Karpas-422 (cell line): Measurements from ENCODE around the gene ZNF627. TPM values are rescaled to one million over a fixed set of nuclear protein-coding genes. Genes with fewer than 3 reads are reported as not detected.

Source experiments
- DNase-seq: peaks from one replicate; pipeline ENCODE4 v3.0.0-alpha.2; 2015
- H2AFZ ChIP-seq: fragments of 200-600 bp; sonication (generic); 2 replicates; pipeline ENCODE4 v1.6.1; 2014; ENCODE audit warnings: antibody characterized with exemption, low read length, mixed read lengths
- H3K27ac ChIP-seq: fragments of 200-600 bp; sonication (generic); 2 replicates; pipeline ENCODE4 v1.5.1; 2014; ENCODE audit warnings: mild to moderate bottlenecking, low read length, moderate library complexity
- H3K27me3 ChIP-seq: fragments of 200-600 bp; sonication (generic); 2 replicates; pipeline ENCODE4 v1.6.1; 2014; ENCODE audit warnings: low read length, mixed read lengths
- H3K36me3 ChIP-seq: fragments of 200-600 bp; sonication (generic); 2 replicates; pipeline ENCODE4 v1.6.1; 2014; ENCODE audit warnings: low read length, mixed read lengths; ENCODE audit not compliant: insufficient read depth
- H3K4me1 ChIP-seq: fragments of 200-600 bp; sonication (generic); 2 replicates; pipeline ENCODE4 v1.6.1; 2014; ENCODE audit warnings: mild to moderate bottlenecking, low read length, mixed read lengths
- H3K4me2 ChIP-seq: fragments of 200-600 bp; sonication (generic); 2 replicates; pipeline ENCODE4 v1.6.1; 2014; ENCODE audit warnings: low read length, low read depth, mild to moderate bottlenecking; ENCODE audit not compliant: poor library complexity, severe bottlenecking
- H3K4me3 ChIP-seq: fragments of 200-600 bp; sonication (generic); 2 replicates; pipeline ENCODE4 v1.5.1; 2014; ENCODE audit warnings: mild to moderate bottlenecking, antibody characterized with exemption, low read length, mixed read lengths
- H3K79me2 ChIP-seq: fragments of 200-600 bp; sonication (generic); 2 replicates; pipeline ENCODE4 v1.6.1; 2014; ENCODE audit warnings: mild to moderate bottlenecking, low read length, mixed read lengths
- H3K9ac ChIP-seq: fragments of 200-600 bp; sonication (generic); 2 replicates; pipeline ENCODE4 v1.6.0; 2014; ENCODE audit warnings: low read length
- H3K9me2 ChIP-seq: fragments of 200-600 bp; sonication (generic), shearing (Covaris generic); replicated peaks from 2 replicates; pipeline ENCODE4 v1.6.0; 2014; ENCODE audit warnings: mild to moderate bottlenecking, low read length, moderate library complexity; ENCODE audit not compliant: insufficient read depth
- H3K9me3 ChIP-seq: fragments of 300-700, 200-600 bp; sonication (generic); 2 replicates; pipeline ENCODE4 v1.6.1; 2014; ENCODE audit warnings: low read length, mixed read lengths
- H4K20me1 ChIP-seq: fragments of 200-600 bp; sonication (generic); 2 replicates; pipeline ENCODE4 v1.6.1; 2014; ENCODE audit warnings: mild to moderate bottlenecking, antibody characterized with exemption, low read length, low read depth; ENCODE audit not compliant: insufficient read depth
- total RNA-seq: library from RNA; depleted of rRNA; stranded (reverse); fragments of >200 nt; shearing (Covaris generic); gene quantifications from 2 replicates; pipeline ENCODE4 v1.2.3, GENCODE V29; 2014; ENCODE audit warnings: low replicate concordance

Gene ZNF627
- total RNA-seq, 1 experiment from 2014 or later: 27.7 TPM

DNA sequence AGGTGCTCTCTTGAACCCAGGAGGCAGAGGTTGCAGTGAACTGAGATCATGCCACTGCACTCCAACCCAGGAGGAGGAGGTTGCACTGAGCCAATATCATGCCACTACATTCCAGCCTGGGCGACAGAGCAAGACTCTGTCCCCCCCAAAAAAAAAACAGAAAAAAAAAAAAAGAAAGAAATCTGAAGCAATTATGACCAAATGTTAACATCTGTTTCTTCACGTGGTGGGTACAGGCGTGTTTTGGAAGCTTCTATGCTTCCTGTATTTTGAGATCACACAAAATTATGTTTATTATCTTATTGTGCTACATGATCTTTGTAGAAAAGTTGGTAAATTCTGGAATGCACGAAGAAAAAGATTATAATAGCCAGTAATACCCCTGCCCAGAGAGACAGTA lies 17.2 kb upstream of the ZNF627 start:
- H3K36me3 ChIP-seq: no peaks in the 10 kb centered on the region
- H3K9me2 ChIP-seq: no peaks in the 10 kb centered on the region
- DNase-seq: no peak
- H3K9me3 ChIP-seq: no peaks in the 10 kb centered on the region
- H3K9ac ChIP-seq: no peak overlapping the region
- peak overlapping the region; percentile 63 for H3K4me2 ChIP-seq
- peak overlapping the region; percentile 97 for H3K27ac ChIP-seq
- no peaks in the 10 kb centered on the region for H3K27me3 ChIP-seq
- H3K4me3 ChIP-seq: no peak overlapping the region
- H3K79me2 ChIP-seq: no peaks in the 10 kb centered on the region
- no peaks in the 10 kb centered on the region for H4K20me1 ChIP-seq
- peaks cover 65% of the 10 kb centered on the region for H3K4me1 ChIP-seq
- no peak overlapping the region for H2AFZ ChIP-seq

DNA sequence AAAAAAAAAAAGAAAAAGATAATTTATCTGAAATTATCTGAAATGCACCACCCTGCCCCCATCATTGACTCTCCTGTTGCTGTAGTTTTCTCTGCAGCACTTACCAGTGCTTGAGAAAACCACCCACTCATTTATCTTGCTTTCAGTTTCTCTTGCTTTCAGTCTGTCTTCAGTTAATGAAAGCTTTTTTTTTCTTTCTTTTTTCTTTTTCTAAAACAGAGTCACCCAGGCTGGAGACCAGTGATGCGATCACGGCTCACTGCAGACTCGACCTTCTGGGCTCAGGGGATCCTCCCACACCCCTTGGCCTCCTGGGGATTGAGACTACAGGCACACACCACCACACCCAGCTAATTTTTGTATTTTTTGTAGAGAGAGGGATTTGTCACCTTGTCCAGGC lies 15.5 kb upstream of the ZNF627 start:
- DNase-seq: peak; percentile 96
- Histone ChIP-seq H3K4me1 (peaks cover 65% of the 10 kb centered on the region), H3K27me3 (no peaks in the 10 kb centered on the region), H2AFZ (0 out of 2 replicates have a peak overlapping the region, but pooled peaks have one; percentile 2), H3K27ac (peak overlapping the region; percentile 97), H3K9me3 (no peaks in the 10 kb centered on the region), H3K9me2 (no peaks in the 10 kb centered on the region), H3K4me2 (peak overlapping the region; percentile 63), H3K79me2 (no peaks in the 10 kb centered on the region), H3K9ac (peak overlapping the region; percentile 63), H3K4me3 (peak overlapping the region; percentile 53), H3K36me3 (no peaks in the 10 kb centered on the region), H4K20me1 (no peaks in the 10 kb centered on the region)

- H4K20me1 ChIP-seq: no peaks in the 10 kb centered on the region
- no peak for DNase-seq
- H3K79me2 ChIP-seq: no peaks in the 10 kb centered on the region
- H3K36me3 ChIP-seq: no peaks in the 10 kb centered on the region
- no peak overlapping the region for H2AFZ ChIP-seq
- H3K27ac ChIP-seq: no peak overlapping the region
- H3K9me2 ChIP-seq: no peaks in the 10 kb centered on the region
- no peaks in the 10 kb centered on the region for H3K27me3 ChIP-seq
- H3K4me3 ChIP-seq: no peak overlapping the region
- no peak overlapping the region for H3K4me2 ChIP-seq
- H3K4me1 ChIP-seq: peaks cover 41% of the 10 kb centered on the region
- no peaks in the 10 kb centered on the region for H3K9me3 ChIP-seq
- H3K9ac ChIP-seq: no peak overlapping the region
Observed at GRCh38 chr19:11586331-11586730, 11.0 kb upstream of the ZNF627 start.

- H3K4me2 ChIP-seq: peak overlapping the region; percentile 64
- H3K9ac ChIP-seq: peak overlapping the region; percentile 69
- peak overlapping the region; percentile 66 for H3K27ac ChIP-seq
- peaks cover 30% of the 10 kb centered on the region for H3K4me1 ChIP-seq
- H3K79me2 ChIP-seq: no peaks in the 10 kb centered on the region
- H3K27me3 ChIP-seq: no peaks in the 10 kb centered on the region
- peak; percentile 95 for DNase-seq
- H3K9me3 ChIP-seq: no peaks in the 10 kb centered on the region
- H2AFZ ChIP-seq: peak overlapping the region; percentile 88
- H4K20me1 ChIP-seq: no peaks in the 10 kb centered on the region
- H3K36me3 ChIP-seq: no peaks in the 10 kb centered on the region
- no peaks in the 10 kb centered on the region for H3K9me2 ChIP-seq
- peak overlapping the region; percentile 49; the same call in 1 of the 2 replicates for H3K4me3 ChIP-seq
Observed at GRCh38 chr19:11587302-11587974, 9.8 kb upstream of the ZNF627 start.

DNA sequence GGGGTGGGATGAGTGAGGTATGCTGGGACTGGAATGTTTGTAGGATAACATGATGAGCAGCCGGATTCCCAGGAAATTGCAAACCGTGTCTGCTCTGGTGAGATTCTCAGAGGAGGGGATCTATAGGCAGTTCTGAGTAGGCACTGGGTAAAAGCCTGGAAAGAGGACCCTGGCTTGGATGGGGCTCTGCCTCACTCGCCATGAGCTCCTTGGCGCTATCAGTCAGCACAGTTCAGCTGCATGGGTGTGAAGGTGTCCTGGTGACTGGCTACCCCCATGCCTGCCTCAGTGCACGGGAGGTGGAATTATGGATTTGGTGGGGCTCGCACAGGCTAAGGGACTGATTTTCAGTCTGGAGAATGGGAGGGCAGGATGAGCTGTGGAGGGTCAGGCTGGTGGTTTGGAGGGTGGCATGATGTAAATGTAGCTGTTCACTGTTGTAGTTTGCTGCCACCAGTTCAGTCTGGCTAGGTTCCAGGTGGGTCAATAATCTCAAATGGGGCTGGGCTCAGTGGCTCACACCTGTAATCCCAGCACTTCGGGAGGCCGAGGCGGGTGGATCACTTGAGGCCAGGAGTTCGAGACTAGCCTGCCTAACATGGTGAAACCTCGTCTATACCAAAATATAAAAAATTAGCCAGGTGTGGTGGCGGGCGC lies 9.2 kb upstream of the ZNF627 start:
- H3K36me3 ChIP-seq: no peaks in the 10 kb centered on the region
- no peaks in the 10 kb centered on the region for H4K20me1 ChIP-seq
- H3K4me3 ChIP-seq: peak overlapping the region; percentile 49; the same call in 1 of the 2 replicates
- H3K4me1 ChIP-seq: peaks cover 24% of the 10 kb centered on the region
- H3K4me2 ChIP-seq: peak overlapping the region; percentile 64
- no peaks in the 10 kb centered on the region for H3K9me3 ChIP-seq
- no peaks in the 10 kb centered on the region for H3K27me3 ChIP-seq
- H3K79me2 ChIP-seq: no peaks in the 10 kb centered on the region
- H3K9ac ChIP-seq: peak overlapping the region; percentile 69
- no peaks in the 10 kb centered on the region for H3K9me2 ChIP-seq
- peak overlapping the region; percentile 40; the same call in 1 of the 2 replicates for H3K27ac ChIP-seq
- H2AFZ ChIP-seq: peak overlapping the region; percentile 88
- no peak for DNase-seq

- no peaks in the 10 kb centered on the region for H3K9me3 ChIP-seq
- H3K4me1 ChIP-seq: peaks cover 20% of the 10 kb centered on the region
- H3K27me3 ChIP-seq: no peaks in the 10 kb centered on the region
- H3K9ac ChIP-seq: no peak overlapping the region
- H3K9me2 ChIP-seq: no peaks in the 10 kb centered on the region
- no peaks in the 10 kb centered on the region for H4K20me1 ChIP-seq
- no peak for DNase-seq
- peaks cover 7% of the 10 kb centered on the region for H3K36me3 ChIP-seq
- H3K27ac ChIP-seq: no peak overlapping the region
- H2AFZ ChIP-seq: no peak overlapping the region
- H3K4me2 ChIP-seq: no peak overlapping the region
- peaks cover 17% of the 10 kb centered on the region for H3K79me2 ChIP-seq
- H3K4me3 ChIP-seq: no peak overlapping the region
Observed at GRCh38 chr19:11594084-11594483, 3.2 kb upstream of the ZNF627 start.

DNA sequence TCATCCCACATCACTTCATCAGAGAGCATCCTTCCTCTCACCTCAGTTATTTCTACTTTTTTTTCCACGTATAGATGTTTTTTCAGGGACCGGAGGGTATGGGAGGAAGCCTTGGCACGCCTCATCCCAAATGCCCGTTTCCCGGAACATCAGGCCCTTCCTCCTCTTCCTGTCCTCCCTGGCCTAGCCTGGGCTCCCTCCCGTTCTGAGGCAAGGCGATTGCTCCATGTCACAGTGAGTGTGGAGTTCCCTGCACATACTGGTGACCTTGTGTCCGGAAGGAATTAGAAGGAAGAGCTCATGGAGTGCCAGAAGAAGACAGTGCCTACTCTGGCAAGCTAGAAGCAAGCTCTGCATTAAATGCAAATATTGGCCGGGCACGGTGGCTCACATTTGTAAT lies 1.1 kb upstream of the ZNF627 start:
- H3K27me3 ChIP-seq: no peaks in the 10 kb centered on the region
- peaks cover 35% of the 10 kb centered on the region for H3K79me2 ChIP-seq
- H4K20me1 ChIP-seq: no peaks in the 10 kb centered on the region
- peak; percentile 41 for DNase-seq
- no peak overlapping the region for H3K4me3 ChIP-seq
- H3K36me3 ChIP-seq: peaks cover 16% of the 10 kb centered on the region
- H3K4me2 ChIP-seq: peak overlapping the region; percentile 87
- H2AFZ ChIP-seq: no peak overlapping the region
- H3K27ac ChIP-seq: no peak overlapping the region
- no peak overlapping the region for H3K9ac ChIP-seq
- no peaks in the 10 kb centered on the region for H3K9me2 ChIP-seq
- no peaks in the 10 kb centered on the region for H3K9me3 ChIP-seq
- peaks cover 20% of the 10 kb centered on the region for H3K4me1 ChIP-seq

DNA sequence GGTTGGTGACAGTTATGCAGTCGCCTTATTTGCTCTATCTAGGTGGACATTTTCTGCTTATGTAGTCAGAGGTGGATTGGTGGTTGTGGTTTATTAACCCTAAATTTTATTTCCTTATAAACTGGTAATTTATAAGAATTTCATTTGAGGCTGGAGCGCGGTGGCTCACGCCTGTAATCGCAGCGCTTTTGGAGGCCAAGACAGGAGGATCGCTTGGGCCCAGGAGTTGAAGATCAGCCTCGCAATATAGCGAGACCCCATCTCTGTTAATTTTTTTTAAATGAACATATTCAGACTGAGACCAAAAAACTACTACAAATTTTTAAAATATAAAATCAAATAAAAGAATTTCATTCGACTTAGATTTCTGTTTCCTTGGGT lies 810 bp downstream of the ZNF627 start:
- Histone ChIP-seq H3K36me3 (peaks cover 23% of the 10 kb centered on the region), H3K9me3 (peaks cover 3% of the 10 kb centered on the region; the same call in 1 of the 2 replicates), H3K4me3 (peak overlapping the region; percentile 96), H2AFZ (no peak overlapping the region), H3K79me2 (peaks cover 52% of the 10 kb centered on the region), H3K9ac (peak overlapping the region; percentile 83), H3K4me1 (peaks cover 20% of the 10 kb centered on the region), H3K27ac (peak overlapping the region; percentile 55), H3K4me2 (peak overlapping the region; percentile 87), H3K27me3 (no peaks in the 10 kb centered on the region), H3K9me2 (no peaks in the 10 kb centered on the region), H4K20me1 (no peaks in the 10 kb centered on the region)
- no peak for DNase-seq
